HL-60 (cell line): ENCODE measurements around the gene GLUL.

Experiments
- CTCF ChIP-seq: IDR thresholded peaks from one replicate; pipeline ENCODE4 v1.5.1; 2011; ENCODE audit warnings: low read length, control low read depth, inconsistent platforms; ENCODE audit not compliant: insufficient read depth
- GABPA ChIP-seq: IDR thresholded peaks from 2 replicates; pipeline ENCODE4 v1.6.1; 2012; ENCODE audit warnings: low read depth

- no peak for TF ChIP-seq CTCF
- TF ChIP-seq GABPA, result no peak
Observed at GRCh38 chr1:182370532-182370931, 21.1 kb downstream of the GLUL start.
